HG02759 (cell line): ENCODE measurements around the gene DHX40.
A peak's percentile ranks its signal among the peaks of the same experiment; 100 is the strongest.
"Not testable (repeated sequence)": the region's sequence is repeated elsewhere in the genome, so short reads cannot be mapped to it uniquely, and the experiment has no call there.

Experiments used
- ATAC-seq: cut with Tn5 transposase; IDR thresholded peaks from one replicate; pipeline ENCODE4 v1.9.1; 2021; ENCODE audit warnings: mild to moderate bottlenecking, moderate library complexity; ENCODE audit not compliant: unreplicated experiment

DHX40 gene

DNA sequence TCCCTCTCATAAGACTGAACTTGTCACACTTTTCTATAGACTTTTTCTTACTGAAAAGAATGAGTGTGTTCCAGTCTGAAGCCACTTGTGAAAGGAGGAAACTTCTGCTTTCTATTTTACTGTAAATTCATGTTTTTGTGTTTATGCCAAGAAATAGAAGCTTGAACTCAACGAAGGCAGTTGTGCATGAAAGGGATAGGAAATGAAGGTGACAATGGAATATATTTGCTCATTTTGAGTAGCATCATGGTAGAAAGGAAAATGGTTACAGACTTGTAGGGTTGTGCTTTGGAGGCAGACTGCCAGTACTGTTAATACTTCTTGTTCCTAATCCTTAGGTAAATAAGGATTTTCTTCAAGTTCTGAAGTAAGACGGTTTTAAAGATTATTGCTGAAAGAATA lies 62.4 kb downstream of the DHX40 start:
- ATAC-seq = no peak

DNA sequence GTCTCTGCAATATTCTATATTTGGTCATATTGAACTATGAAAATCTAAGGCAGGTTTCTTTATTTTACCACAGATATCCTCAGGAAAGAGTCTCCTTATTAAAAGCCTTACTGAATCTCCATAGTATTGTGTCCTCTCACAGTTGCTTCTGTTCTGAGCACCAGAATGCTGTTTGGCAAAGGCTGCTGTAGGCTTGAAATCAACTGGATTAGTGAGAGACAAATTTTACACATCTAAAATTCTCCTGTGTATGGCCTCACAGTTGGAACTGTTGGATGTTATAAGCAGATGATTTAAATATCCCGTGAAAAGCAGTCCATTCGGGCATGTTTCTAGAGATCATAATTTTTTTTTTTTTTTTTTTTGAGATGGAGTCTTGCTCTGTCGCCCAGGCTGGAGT lies 63.8 kb downstream of the DHX40 start:
- no peak for ATAC-seq

DNA sequence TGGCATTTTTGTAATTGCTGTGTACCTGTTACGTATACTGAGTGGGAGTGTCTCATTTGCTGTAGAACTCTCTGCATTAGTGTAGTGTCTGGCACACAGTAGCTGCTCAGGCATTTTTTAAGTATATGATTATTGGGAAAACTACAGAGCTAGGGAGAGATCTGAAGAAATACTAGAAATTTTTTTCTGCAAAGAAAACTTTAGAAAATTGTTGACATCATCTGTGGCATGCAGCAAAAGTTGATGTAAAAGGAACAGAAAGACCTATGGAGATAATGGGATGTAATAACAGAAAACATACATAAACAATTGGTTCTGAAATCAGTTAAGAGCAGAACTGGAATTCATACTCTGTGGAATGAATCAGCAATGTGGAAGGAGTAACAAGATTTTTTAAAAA lies 65.9 kb downstream of the DHX40 start:
- ATAC-seq = no peak

DNA sequence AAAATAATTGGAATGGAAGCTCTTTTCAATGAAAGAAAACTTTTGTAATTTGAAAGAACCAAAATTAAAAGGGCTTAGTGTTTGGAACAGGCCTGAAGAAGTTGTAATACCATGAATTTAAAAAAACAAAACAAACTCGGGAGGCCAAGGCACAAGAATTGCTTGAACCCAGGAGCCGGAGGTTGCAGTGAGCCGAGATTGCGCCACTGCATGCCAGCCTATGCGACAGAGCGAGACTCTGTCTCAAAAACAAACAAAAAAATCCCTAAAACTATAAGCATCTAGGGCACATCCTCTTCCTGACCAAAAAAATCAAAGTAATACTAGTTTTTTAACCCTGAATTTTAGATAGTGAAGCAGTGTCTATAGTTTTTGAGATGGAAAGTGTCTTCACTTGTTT lies 67.0 kb downstream of the DHX40 start:
- no peak for ATAC-seq

DNA sequence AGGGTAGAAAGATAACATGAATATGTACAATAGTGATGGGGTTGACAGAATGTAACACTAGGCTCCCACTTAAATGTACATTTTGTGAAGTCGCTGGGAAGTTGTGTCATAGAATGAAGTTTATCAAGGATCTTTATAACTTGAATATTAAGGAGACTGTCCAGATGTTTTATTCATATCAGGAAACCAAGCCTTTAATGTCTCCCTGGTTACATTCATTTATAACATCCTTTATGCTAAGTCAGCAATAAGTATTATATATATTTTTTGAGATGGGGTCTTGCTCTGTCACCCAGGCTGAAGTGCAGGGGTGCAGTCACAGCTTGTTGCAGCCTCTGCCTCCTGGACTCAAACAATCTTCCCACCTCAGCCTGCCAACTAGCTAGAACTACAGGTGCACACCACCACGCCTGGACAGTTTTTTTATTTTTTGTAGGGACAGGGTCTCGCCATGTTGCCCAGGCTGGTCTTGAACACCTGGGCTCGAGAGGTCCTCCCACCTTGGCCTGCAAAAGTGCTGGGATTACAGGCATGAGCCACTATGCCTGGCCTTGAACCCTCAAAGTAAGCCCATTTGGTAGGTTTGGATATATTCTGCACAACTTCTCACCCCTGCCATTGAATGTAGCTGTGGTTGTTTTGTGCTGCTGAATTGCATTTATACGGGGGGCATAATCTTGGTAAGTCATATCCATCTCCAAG lies 68.4 kb downstream of the DHX40 start:
- ATAC-seq = no peak

DNA sequence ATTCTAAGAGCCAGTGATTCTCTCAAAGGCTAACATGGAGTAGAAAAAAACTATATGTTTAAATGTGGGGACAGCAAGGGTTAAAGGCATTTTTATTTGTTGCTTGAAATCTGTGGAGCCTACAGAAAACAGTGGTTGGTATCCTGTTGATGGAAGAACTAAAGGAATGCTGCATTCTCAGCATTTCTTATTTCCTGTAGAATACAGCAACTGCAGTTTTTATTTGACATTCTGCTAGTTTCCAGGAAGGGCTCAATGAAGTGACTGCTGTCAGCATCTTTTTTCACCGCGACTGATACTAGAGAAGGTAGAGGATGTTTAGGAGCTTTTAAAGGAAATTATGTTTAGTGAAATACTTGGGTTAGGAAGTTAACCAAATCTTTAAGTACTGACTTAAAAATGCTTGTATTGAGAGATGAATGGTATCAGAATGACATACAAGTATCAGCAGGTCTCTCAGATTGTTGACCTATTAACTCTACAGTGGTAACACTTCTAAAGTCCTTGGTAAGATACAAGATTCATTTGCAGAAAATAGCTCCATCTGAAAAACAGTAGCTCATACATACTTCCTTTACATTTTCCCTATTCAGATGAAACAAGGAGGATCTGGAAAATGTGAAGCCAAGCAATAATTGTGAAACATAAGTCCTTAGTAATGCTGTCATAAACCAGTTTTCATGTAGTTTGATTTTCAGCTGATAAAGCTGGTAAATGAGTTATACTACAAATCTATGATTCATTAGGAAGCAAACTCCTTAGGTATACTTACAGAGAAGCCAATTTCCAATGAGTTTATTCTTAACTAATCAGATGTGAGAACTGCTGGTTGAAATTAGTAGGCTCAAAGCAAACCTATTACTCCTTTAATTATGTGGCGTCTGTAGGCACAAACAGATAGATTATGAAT lies 69.5 kb downstream of the DHX40 start:
- peak; percentile 47 for ATAC-seq

DNA sequence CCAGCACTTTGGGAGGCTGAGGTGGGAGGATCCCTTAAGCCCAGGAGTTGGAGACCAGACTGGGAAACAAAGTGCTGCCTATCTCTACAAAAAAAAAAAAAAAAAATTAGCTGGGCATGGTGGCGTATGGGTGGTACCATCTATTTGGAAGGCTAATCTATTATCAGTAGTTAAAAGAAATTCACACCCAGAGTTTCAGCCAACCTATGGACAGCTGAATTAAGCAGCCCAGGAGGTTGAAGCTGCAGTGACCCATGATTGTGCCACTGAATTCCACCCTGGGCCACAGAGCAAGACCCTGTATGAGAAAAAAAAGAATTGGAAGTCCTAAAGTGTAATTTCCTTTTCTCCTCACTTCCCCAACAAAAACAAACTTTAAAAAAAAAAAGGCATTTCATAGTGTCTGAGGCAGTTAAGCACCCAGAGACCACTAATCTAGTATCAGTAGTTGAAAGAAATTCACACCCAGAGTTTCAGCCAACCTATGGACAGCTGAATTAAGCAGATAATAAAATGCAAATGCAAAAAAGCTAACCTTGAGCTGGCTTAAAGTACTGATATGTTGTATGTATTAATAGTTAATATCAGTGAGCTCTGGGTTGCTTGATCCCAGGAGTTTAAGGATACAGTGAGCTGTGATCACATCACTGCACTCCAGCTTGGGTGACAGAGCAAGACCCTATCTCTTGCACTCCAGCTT lies 72.4 kb downstream of the DHX40 start:
- ATAC-seq = no peak

DNA sequence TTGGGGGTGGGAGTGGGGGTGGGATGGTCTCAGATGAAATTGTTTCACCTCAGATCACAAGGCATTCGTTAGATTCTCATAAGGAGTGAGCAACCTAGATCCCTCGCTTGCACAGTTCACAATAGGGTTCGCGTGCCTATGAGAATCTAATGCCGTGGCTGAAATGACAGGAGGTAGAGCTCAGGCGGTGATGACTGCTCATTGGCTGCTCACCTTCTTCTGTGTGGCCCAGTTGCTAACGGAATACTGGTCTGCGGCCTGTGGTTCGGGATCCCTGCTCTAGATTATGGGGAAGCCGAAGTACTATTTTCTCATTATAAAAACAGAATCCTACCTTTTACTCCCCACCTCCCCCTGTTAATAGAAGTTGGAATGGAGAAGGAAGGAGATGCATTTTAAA lies 73.1 kb downstream of the DHX40 start:
- ATAC-seq = no peak

DNA sequence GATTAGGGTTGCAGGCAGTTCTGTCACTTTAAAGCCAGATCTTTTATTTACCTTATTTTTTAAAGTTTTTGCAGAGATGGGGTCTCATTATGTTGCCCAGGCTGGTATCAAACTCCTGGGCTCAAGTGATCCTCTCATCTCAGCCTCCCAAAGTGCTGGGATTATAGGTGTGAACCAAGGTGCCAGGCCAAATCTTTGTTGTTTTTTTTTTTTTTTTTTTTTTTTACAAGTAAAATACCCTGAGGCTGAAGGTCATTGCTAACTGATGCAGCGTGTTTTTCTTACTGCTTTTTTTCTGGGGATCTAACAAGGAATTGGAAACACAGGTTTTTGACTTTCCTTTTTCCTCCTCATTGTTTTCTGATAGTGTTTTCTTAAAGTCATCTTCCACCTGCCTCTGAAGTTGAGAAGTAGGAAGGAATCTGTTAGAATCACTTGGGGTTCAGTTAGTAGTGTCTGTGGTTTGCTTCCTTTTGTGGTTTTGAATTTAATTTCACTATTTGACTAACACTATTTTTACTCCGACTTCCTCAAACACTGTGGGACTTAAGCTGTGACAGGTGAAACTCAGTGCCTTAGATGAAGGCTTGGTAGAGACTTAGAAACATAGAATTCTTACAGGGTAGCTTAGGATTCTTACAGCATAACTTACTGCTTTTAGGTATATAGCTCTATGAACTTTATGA lies 76.5 kb downstream of the DHX40 start:
- peak; percentile 79 for ATAC-seq

DNA sequence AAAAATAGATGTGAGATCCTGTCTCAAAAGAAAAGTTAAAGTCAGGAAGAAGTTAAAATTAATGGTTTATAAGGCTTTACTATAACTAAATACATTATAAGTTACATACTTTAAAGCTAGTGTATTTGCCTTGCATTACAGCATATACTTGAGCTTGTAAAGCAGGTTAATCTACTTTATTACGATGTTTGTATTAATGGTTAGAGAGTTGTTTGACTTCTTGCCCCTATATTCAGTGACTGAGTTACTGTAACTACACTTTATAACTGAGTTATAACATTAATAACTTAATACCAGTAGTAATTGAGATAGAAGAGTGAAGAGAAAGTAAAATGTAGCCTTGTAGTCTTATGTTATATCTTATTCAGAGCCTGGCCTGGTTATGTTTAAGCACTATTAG lies 77.2 kb downstream of the DHX40 start:
- no peak for ATAC-seq

DNA sequence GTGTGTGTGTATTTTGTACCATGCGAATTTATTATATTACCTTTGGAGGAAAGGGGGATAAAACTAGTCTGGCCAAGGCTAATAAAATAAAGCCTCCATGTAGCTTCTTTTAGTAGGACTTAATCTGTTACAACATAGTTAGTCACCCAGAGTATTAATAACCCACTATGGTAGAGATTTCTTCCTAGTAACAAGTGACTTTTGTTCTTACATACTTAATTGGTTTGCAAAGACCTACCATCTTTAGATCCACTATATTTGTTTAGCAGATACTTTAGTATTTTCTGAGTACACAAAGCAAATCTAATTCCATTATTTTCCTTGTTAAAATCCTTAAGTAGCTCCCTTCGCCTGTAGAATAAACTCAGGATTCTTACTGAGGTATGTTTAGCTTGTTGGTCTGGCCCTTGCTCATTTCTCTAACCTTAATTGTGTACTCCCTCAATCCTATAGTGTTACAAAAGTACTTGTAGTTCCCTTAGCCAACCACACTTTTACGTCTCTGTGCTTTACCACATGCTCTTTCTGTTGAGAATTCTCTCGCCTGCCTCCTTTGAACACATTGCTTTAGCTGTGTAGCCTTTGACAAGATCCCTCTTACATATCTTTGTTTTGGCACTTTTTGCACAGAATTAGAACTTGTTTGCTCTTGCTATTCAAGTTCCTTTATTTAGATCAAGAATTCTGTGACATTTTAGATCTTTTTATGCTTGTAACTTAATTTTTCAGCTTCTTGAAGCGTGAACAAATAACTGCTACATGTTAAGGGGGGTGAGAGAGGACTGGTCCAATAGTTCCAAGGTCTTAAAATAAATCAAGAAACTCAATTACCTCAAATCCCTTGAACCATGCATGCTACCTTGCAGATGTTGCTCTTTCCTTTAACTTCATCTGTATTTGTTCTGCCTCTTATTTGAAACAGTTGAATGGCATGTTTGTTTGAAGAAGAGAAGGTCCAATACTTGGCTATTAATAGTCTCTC lies 78.0 kb downstream of the DHX40 start:
- ATAC-seq = no peak

DNA sequence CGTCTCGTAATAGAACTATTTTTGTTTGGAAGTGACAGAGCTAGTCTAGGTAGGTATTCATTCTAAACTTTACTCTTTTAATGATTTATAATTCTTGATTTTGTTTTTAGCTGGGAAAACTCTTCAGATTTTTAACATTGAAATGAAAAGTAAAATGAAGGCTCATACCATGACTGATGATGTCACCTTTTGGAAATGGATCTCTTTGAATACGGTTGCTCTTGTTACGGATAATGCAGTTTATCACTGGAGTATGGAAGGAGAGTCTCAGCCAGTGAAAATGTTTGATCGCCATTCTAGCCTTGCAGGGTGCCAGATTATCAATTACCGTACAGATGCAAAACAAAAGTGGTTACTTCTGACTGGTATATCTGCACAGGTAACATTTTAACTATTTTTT lies 81.9 kb downstream of the DHX40 start:
- ATAC-seq = no peak

DNA sequence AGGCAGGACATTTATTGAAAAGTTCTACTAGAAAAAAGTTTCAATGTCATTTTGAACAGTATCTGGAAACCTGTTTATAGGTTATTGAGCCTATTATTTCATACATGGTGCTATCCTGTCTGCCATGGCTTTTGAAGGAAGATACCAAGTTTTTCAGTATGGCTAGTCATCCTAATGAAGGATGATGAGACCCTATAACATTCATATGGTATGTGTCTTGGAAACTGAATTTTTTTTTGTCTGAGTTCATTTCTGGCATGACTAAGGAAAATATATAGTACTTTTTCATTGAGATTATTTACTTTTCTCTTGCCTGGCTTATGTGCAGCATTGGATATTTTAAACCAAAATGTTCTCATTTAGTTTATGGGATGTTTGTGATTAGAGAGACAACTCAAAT lies 84.5 kb downstream of the DHX40 start:
- no peak for ATAC-seq

DNA sequence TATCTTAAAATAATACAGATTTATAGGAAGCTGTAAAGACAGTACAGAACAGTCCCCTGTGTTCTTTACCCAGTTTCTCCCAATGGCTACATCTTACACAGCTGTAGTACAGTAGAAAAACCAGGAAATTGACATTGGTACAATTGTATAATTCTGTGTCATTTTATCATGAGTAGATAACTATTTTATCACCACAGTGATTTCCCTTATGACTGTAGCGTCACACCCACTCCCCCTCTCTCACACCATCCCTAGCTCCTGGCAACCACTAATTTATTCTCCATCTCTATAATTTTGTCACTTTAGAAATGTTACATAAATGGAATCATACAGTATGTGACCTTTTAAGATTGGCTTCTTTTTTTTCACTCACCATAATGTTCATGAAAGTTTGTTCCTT lies 85.2 kb downstream of the DHX40 start:
- ATAC-seq = no peak

DNA sequence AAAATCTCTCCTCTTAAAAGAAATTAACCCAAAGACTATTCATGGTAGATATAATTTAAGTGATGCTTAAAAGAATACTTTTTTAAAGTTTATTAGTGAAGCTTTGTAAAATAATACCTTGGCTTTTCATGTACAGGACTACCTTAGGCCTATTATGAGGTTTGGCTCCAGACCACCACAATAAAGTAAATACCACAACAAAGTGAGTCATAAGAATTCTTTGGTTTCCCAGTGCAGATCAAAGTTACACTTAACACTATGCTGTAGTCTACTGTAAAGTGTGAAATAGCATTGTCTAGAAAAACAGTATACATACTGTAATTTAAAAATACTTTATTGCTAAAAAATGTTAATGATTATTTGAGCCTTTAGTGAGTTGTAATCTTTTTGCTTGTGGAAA lies 85.9 kb downstream of the DHX40 start:
- no peak for ATAC-seq

DNA sequence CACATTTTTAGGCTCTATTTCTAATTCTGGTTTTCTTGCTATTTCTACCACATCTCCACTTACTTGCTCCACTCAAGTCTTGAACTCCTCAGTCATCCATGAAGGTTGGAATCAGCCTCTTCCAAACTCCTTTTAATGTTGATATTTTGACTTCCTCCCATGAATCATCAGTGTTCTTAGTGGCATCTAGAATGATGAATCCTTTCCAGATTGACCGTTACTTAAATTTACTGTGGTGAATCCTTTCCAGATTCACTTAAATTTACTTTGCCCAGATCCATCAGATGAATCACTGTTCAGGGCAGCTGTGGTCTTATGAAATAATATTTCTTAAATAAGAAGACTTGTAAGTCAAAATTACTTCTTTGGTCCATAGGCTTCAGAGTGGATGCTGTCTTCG lies 86.7 kb downstream of the DHX40 start:
- ATAC-seq = no peak

DNA sequence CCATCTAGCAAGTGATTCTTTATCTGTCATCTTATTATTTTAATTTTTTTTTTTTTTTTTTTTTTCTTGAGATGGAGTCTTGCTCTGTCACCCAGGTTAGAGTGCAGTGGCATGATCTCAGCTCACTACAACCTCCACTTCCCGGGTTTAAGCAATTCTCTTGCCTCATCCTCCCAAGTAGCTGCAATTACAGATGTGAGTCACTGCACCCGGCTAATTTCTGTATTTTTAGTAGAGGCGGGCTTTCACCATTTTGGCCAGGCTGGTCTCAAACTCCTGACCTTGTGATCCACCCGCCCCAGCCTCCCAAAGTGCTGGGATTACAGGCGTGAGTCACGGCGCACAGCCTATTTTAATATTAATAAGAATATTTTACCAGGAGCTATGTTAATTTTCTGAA lies 91.2 kb downstream of the DHX40 start:
- ATAC-seq = not testable (repeated sequence)
